Measurements from ENCODE around the gene HOGA1. TPM values are rescaled to one million over a fixed set of nuclear protein-coding genes. Genes with fewer than 3 reads are reported as not detected.

The HOGA1 gene
- total and polyA plus RNA-seq, 8 donors, result 0.85 to 2.2 (median 1.3) TPM

GRCh38 chr10:97600616-97601015 is 16.4 kb downstream of the HOGA1 start:
- intact Hi-C loops (cut with DNase I), result no loop called here
- DNase-seq (no peak), ATAC-seq (no peak)
- Histone ChIP-seq H3K9me3 (no peaks in the 10 kb centered on the region), H3K27me3 (no peaks in the 10 kb centered on the region), H3K4me3 (no peak overlapping the region), H3K27ac (no peak overlapping the region), H3K36me3 (no peaks in the 10 kb centered on the region), H3K4me1 (peaks cover 3 to 19% of the 10 kb centered on the region in 2 donors)
- TF ChIP-seq, protein P1, sequence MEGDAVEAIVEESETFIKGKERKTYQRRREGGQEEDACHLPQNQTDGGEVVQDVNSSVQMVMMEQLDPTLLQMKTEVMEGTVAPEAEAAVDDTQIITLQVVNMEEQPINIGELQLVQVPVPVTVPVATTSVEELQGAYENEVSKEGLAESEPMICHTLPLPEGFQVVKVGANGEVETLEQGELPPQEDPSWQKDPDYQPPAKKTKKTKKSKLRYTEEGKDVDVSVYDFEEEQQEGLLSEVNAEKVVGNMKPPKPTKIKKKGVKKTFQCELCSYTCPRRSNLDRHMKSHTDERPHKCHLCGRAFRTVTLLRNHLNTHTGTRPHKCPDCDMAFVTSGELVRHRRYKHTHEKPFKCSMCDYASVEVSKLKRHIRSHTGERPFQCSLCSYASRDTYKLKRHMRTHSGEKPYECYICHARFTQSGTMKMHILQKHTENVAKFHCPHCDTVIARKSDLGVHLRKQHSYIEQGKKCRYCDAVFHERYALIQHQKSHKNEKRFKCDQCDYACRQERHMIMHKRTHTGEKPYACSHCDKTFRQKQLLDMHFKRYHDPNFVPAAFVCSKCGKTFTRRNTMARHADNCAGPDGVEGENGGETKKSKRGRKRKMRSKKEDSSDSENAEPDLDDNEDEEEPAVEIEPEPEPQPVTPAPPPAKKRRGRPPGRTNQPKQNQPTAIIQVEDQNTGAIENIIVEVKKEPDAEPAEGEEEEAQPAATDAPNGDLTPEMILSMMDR (IDR thresholded peaks at IDR 0.05), result no peak

DNA sequence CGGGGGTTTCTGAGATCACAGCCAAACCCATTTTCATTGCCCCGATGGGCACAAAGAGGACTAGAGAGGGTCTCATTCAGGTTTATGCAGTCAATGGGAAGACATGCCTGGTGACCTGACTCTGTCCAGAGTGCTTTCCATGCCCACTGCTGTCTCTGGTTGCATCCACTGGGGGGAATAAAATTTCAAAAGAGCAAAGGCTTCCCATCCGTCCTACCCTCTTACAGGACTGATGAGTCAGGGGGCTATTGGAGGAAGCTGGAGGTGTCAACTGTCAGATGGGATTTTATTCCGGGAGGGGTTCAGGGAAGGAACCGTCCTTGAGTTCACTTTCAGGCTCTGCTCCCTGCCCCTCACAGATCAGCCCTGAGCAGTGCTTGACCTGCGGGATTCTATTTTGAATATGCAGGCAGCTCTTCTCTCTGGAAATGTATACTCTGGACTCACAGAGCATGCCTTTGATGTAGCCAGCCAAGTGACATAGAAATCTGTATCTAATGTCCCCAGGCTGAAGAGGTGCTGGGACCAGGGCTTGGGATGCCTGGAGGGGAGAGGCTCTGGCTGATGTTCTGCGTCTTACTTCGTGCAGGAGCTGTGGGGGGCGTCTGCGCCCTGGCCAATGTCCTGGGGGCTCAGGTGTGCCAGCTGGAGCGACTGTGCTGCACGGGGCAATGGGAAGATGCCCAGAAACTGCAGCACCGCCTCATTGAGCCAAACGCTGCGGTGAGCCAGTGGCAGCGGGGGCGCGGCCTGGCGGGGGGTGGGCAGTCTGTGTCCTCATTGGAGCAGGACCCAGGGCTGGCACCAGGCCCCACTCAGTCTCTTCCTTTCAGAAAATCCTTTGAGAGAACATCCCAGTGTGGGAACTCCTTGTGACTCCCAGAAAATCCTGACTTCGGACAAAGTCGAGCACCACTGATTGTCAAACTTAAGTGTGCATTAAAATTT is 17.4 kb downstream of the HOGA1 start:
- ATAC-seq, result no peak
- Histone ChIP-seq H3K9me3 (no peaks in the 10 kb centered on the region), H3K4me1 (peaks cover 0 to 10% of the 10 kb centered on the region in 2 donors), H3K4me3 (no peak overlapping the region), H3K27me3 (no peaks in the 10 kb centered on the region), H3K27ac (no peak overlapping the region), H3K36me3 (no peaks in the 10 kb centered on the region)
- TF ChIP-seq, protein P1 (IDR thresholded peaks at IDR 0.05), result no peak
- no peak for DNase-seq
- intact Hi-C loops (cut with DNase I), result no loop called here

DNA sequence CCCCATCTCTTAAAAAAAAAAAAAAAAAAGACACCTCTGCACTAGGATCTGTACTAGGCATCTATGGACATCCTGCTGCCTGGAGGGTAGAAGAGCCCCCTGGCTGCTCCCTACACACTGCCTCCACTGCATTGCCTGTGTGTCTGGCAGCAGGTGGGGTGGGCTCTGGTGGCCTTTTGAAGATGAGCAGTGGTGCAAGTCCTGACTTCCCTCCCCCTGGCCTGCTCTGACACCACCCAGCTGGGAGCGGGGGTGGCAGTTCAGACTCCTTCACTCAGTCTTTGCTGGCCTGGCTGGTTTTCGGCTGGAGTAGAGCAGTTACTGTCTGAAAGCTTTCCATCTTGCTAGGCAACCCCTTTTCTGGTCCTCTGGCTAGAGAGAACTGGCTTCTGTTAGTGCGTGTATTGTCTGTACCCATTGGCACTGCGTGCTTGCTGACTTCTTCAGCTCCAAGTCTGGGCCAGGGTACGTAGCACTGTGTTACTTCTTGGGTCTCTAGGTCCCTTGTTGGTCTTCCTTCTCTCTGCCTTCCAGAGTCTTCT is 23.0 kb downstream of the HOGA1 start:
- no peak for DNase-seq
- Histone ChIP-seq H3K4me3 (no peak overlapping the region), H3K27ac (no peak overlapping the region), H3K27me3 (no peaks in the 10 kb centered on the region), H3K4me1 (no peaks in the 10 kb centered on the region), H3K9me3 (no peaks in the 10 kb centered on the region), H3K36me3 (no peaks in the 10 kb centered on the region)
- TF ChIP-seq, protein P1 (IDR thresholded peaks at IDR 0.05), result no peak
- ATAC-seq, result no peak
- intact Hi-C loops (cut with DNase I), result no loop called here

DNA sequence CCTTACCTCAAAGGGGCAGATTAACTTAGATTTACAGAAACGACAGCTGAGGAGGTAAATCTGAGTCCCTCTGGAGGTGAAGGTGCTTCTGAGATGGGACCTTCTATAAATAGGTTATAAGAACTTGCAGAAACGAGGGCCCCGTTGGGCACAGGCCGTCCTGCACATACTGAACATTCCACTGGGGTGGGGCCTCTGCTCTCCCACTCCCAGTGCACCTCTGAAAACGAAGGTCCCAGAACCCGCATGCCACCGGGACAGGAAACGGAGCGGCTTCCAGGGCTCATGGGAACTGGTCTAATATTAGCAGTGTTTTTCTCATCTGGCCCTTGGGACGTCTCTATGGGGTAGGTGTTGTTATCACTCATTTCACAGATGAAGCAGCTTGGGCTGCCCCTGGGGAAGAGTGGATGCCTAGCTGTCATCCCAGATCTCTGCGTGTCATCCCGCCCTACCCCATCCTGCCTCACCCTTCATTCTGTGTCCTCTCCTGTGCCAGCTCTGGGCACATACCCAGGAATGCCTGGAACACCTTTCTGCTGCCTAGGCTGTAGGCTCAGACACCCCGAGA is 24.9 kb downstream of the HOGA1 start:
- ATAC-seq (peak; percentile 69), DNase-seq (no peak)
- no peaks in the 10 kb centered on the region for H3K4me1 ChIP-seq
- TF ChIP-seq, protein P1 (IDR thresholded peaks at IDR 0.05), result no peak
- peak overlapping the region in 1 of 2 donors; percentile 33 for H3K27ac ChIP-seq
- intact Hi-C loops (cut with DNase I), result no loop called here
- no peaks in the 10 kb centered on the region for H3K27me3 ChIP-seq
- H3K9me3 ChIP-seq, result no peaks in the 10 kb centered on the region
- no peaks in the 10 kb centered on the region for H3K36me3 ChIP-seq
- no peak overlapping the region for H3K4me3 ChIP-seq

DNA sequence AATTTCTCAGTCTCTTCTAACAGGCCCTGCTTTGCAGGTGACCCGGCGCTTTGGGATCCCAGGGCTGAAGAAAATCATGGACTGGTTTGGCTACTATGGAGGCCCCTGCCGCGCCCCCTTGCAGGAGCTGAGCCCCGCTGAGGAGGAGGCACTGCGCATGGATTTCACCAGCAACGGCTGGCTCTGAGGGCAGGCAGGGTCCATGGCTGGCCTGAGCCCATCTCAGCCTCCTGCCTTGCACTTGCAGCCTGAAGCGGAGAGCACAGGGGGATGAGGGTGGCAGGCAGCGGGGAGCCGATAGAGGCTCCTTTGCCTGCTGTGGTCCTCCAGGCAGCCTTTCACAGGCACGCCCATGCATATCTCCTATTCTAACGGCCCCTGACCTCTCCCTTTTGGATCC is 27.3 kb downstream of the HOGA1 start:
- Histone ChIP-seq H3K27me3 (no peaks in the 10 kb centered on the region), H3K36me3 (no peaks in the 10 kb centered on the region), H3K4me1 (no peaks in the 10 kb centered on the region), H3K27ac (no peak overlapping the region), H3K4me3 (no peak overlapping the region), H3K9me3 (no peaks in the 10 kb centered on the region)
- DNase-seq, result no peak
- intact Hi-C loops (cut with DNase I), result no loop called here
- TF ChIP-seq, protein P1 (IDR thresholded peaks at IDR 0.05), result no peak
- ATAC-seq, result no peak

Data from left lung (tissue), 10 donors.